Astrocyte (in vitro differentiated cells and primary cell): Measurements from ENCODE around the gene KCNJ5.

ENCODE experiments used
- CTCF ChIP-seq: IDR thresholded peaks from 2 replicates; pipeline ENCODE4 v1.5.1; 2011; ENCODE audit warnings: low read depth, mild to moderate bottlenecking, inconsistent platforms, low read length, moderate library complexity; ENCODE audit not compliant: insufficient read depth
- EZH2 ChIP-seq: IDR thresholded peaks from 2 replicates; pipeline ENCODE4 v1.6.1; 2012; ENCODE audit warnings: mild to moderate bottlenecking, low read length, inconsistent platforms; ENCODE audit not compliant: insufficient read depth

DNA sequence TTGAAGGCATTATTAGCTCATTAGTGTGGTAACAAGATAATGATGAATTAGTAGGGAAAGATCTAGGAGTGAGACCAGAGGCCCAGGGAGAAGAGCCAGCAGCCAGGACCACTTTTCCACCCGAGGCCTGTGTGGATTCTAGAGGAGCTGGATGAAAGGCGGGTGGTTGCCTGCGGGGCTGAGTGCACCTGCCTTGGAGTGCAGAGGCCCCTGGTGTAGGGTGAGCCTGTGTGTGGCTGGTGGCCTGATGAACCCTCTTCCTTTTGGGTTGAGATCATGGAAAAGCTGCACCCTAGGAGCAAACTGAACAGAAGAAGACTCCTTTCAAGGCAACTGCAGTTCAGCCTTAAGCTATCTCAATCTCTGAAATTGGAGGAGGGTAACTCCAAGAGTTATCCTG, 57.4 kb downstream of the KCNJ5 start:
- TF ChIP-seq EZH2: no peak
- TF ChIP-seq CTCF: no peak
